ENCODE data around the gene FLG2. TPM values are rescaled to one million over a fixed set of nuclear protein-coding genes. Genes with fewer than 3 reads are reported as not detected.
"Not testable (repeated sequence)": the region's sequence is repeated elsewhere in the genome, so short reads cannot be mapped to it uniquely, and the experiment has no call there.

The FLG2 gene
- total RNA-seq, 2 experiments from 2014 or later, result not detected

- Mint-ChIP-seq H3K4me3 (no peak overlapping the region), H3K36me3 (no peaks in the 10 kb centered on the region)
- DNase-seq, result no peak
These were observed 15.4 kb downstream of the FLG2 start for GRCh38 chr1:152344438-152344837.

GRCh38 chr1:152343006-152343405 is 16.8 kb downstream of the FLG2 start:
- Mint-ChIP-seq H3K36me3 (no peaks in the 10 kb centered on the region), H3K9me3 (no peaks in the 10 kb centered on the region), H3K4me3 (no peak overlapping the region), H3K27ac (no peak overlapping the region), H3K27me3 (peaks cover 13% of the 10 kb centered on the region), H3K4me1 (peaks cover 7% of the 10 kb centered on the region)
- no peak for DNase-seq

More at GRCh38 chr1:152344438-152344837, 15.4 kb downstream of the FLG2 start:
- Mint-ChIP-seq H3K27me3 (peaks cover 13% of the 10 kb centered on the region), H3K27ac (no peak overlapping the region), H3K4me1 (peaks cover 9% of the 10 kb centered on the region), H3K9me3 (no peaks in the 10 kb centered on the region)

- Mint-ChIP-seq H3K27ac (no peak overlapping the region), H3K4me1 (no peaks in the 10 kb centered on the region), H3K9me3 (no peaks in the 10 kb centered on the region), H3K27me3 (peaks cover 4% of the 10 kb centered on the region), H3K4me3 (no peak overlapping the region), H3K36me3 (no peaks in the 10 kb centered on the region)
- no peak for DNase-seq
These were observed 24.4 kb downstream of the FLG2 start for GRCh38 chr1:152335399-152335798.

GRCh38 chr1:152328801-152329391 is 30.9 kb downstream of the FLG2 start:
- Mint-ChIP-seq H3K27ac (no peak overlapping the region), H3K4me3 (no peak overlapping the region), H3K36me3 (no peaks in the 10 kb centered on the region), H3K9me3 (no peaks in the 10 kb centered on the region), H3K4me1 (no peaks in the 10 kb centered on the region), H3K27me3 (peaks cover 4% of the 10 kb centered on the region)
- DNase-seq, result no peak

- Mint-ChIP-seq H3K27ac (no peak within 1 kb of the TSS), H3K4me3 (no peak within 1 kb of the TSS), H3K36me3 (no peaks in the 10 kb centered on the region), H3K9me3 (no peaks in the 10 kb centered on the region), H3K4me1 (no peaks in the 10 kb centered on the region), H3K27me3 (no peaks in the 10 kb centered on the region)
- no peak for DNase-seq
These were observed 34.7 kb downstream of the FLG2 start, which contains the start of gene FLG for GRCh38 chr1:152325111-152325510. TSS of gene FLG (minus strand) at chr1:152325239. CDS start at chr1:152315456, 9,783 bp downstream.

- Mint-ChIP-seq H3K27ac (no peak overlapping the region), H3K4me3 (no peak overlapping the region), H3K27me3 (no peaks in the 10 kb centered on the region), H3K36me3 (peaks cover 36% of the 10 kb centered on the region), H3K9me3 (peaks cover 5% of the 10 kb centered on the region), H3K4me1 (no peaks in the 10 kb centered on the region)
- DNase-seq, result no peak
These were observed 45.8 kb downstream of the FLG2 start for GRCh38 chr1:152313970-152314369.

- no peak overlapping the region for H3K4me3 Mint-ChIP-seq
- peaks cover 5% of the 10 kb centered on the region for H3K9me3 Mint-ChIP-seq
These were observed 46.4 kb downstream of the FLG2 start for GRCh38 chr1:152313319-152313801.

GRCh38 chr1:152312169-152312568 is 47.6 kb downstream of the FLG2 start:
- not testable (repeated sequence) for H3K4me1 Mint-ChIP-seq, H3K27me3 Mint-ChIP-seq, DNase-seq, H3K9me3 Mint-ChIP-seq, H3K4me3 Mint-ChIP-seq, H3K27ac Mint-ChIP-seq
- H3K36me3 Mint-ChIP-seq, result peaks cover 46% of the 10 kb centered on the region

More at GRCh38 chr1:152313319-152313801, 46.4 kb downstream of the FLG2 start:
- DNase-seq, result no peak
- Mint-ChIP-seq H3K4me1 (no peaks in the 10 kb centered on the region), H3K27me3 (no peaks in the 10 kb centered on the region), H3K27ac (no peak overlapping the region), H3K36me3 (peaks cover 41% of the 10 kb centered on the region)

GRCh38 chr1:152309955-152310354 is 49.9 kb downstream of the FLG2 start:
- H3K4me3 Mint-ChIP-seq, result no peak overlapping the region
- peaks cover 47% of the 10 kb centered on the region for H3K36me3 Mint-ChIP-seq
- H3K9me3 Mint-ChIP-seq, result peaks cover 6% of the 10 kb centered on the region
- DNase-seq, result no peak
- H3K4me1 Mint-ChIP-seq, result no peaks in the 10 kb centered on the region
- H3K27ac Mint-ChIP-seq, result no peak overlapping the region
- no peaks in the 10 kb centered on the region for H3K27me3 Mint-ChIP-seq

- H3K9me3 Mint-ChIP-seq, H3K27me3 Mint-ChIP-seq, H3K4me3 Mint-ChIP-seq, DNase-seq, H3K27ac Mint-ChIP-seq, H3K4me1 Mint-ChIP-seq: not testable (repeated sequence)
- peaks cover 51% of the 10 kb centered on the region for H3K36me3 Mint-ChIP-seq
These were observed 50.4 kb downstream of the FLG2 start for GRCh38 chr1:152309320-152309901.

- H3K27me3 Mint-ChIP-seq, H3K27ac Mint-ChIP-seq, H3K4me1 Mint-ChIP-seq, DNase-seq, H3K4me3 Mint-ChIP-seq, H3K9me3 Mint-ChIP-seq: not testable (repeated sequence)
- H3K36me3 Mint-ChIP-seq, result peaks cover 48% of the 10 kb centered on the region
These were observed 51.0 kb downstream of the FLG2 start for GRCh38 chr1:152308758-152309157.

GRCh38 chr1:152307970-152308369 is 51.8 kb downstream of the FLG2 start:
- not testable (repeated sequence) for H3K4me3 Mint-ChIP-seq, H3K9me3 Mint-ChIP-seq, DNase-seq, H3K4me1 Mint-ChIP-seq, H3K27me3 Mint-ChIP-seq, H3K27ac Mint-ChIP-seq
- peaks cover 52% of the 10 kb centered on the region for H3K36me3 Mint-ChIP-seq

GRCh38 chr1:152306123-152306522 is 53.7 kb downstream of the FLG2 start:
- H3K4me1 Mint-ChIP-seq, H3K9me3 Mint-ChIP-seq, DNase-seq, H3K27me3 Mint-ChIP-seq, H3K4me3 Mint-ChIP-seq, H3K27ac Mint-ChIP-seq: not testable (repeated sequence)
- H3K36me3 Mint-ChIP-seq, result peaks cover 40% of the 10 kb centered on the region

- not testable (repeated sequence) for H3K9me3 Mint-ChIP-seq, H3K27ac Mint-ChIP-seq
These were observed 55.0 kb downstream of the FLG2 start for GRCh38 chr1:152304773-152305172.

GRCh38 chr1:152303139-152303872 is 56.5 kb downstream of the FLG2 start:
- not testable (repeated sequence) for DNase-seq, H3K4me3 Mint-ChIP-seq, H3K4me1 Mint-ChIP-seq, H3K27me3 Mint-ChIP-seq, H3K9me3 Mint-ChIP-seq, H3K27ac Mint-ChIP-seq
- H3K36me3 Mint-ChIP-seq, result peaks cover 16% of the 10 kb centered on the region

More at GRCh38 chr1:152304773-152305172, 55.0 kb downstream of the FLG2 start:
- DNase-seq, H3K27me3 Mint-ChIP-seq, H3K4me3 Mint-ChIP-seq, H3K4me1 Mint-ChIP-seq: not testable (repeated sequence)
- peaks cover 27% of the 10 kb centered on the region for H3K36me3 Mint-ChIP-seq
